H1 (cell line): Measurements from ENCODE around the gene CBLN3.

Experiments used
- RAD21 ChIP-seq, 2 experiments: IDR thresholded peaks in 1 of 2; conservative IDR thresholded peaks in 1 of 2; 2 replicates each; pipeline ENCODE4 v1.6.1; 2011; ENCODE audit warnings: low read depth in 2 of 2, low read length in 2 of 2, improper control_type of control experiment in 1 of 2, inconsistent platforms in 1 of 2, mild to moderate bottlenecking in 1 of 2, moderate library complexity in 1 of 2
- TF ChIP-seq, protein P1 (sequence below): IDR thresholded peaks from 2 replicates; pipeline ENCODE4 v1.6.1; 2012; ENCODE audit warnings: low read length, inconsistent platforms

DNA sequence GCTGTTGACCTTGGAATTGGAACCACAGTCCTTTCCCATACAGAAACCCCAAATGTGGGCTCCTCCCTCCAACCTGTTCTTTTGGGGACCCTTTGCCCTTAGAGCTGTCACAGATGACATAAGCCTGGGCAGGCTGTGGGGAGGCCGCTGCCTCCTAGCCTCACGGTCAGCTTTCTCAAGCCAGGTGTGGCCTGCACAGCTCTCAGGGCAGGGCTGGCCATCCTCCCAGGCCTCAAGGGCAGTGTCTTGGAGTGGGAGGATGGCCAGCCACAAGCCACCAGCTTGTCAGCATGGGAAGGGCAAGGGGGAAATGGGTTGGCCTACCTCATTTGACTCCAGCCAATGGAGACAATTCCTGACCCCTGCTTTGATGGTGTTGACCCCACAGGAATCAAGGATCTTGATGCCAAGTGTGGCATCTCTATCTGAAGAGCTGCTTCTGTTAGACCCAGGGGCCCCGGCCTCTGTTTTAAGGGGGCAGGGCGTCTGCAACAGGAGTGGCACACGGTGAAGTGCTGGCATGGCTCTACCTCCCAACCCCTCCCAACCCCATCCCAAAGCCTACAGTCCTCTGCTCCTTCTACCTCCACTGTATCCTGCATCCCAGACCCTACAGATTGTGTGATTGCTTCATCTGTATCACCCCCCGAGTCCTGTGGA lies 11.5 kb downstream of the CBLN3 start:
- no peak for TF ChIP-seq RAD21 (IDR thresholded peaks at IDR 0.05 in 1 of 2, conservative IDR thresholded peaks at IDR 0.05 in 1 of 2; ENCODE audit: low read depth in 2 of 2, low read length in 2 of 2)
- TF ChIP-seq, protein P1, sequence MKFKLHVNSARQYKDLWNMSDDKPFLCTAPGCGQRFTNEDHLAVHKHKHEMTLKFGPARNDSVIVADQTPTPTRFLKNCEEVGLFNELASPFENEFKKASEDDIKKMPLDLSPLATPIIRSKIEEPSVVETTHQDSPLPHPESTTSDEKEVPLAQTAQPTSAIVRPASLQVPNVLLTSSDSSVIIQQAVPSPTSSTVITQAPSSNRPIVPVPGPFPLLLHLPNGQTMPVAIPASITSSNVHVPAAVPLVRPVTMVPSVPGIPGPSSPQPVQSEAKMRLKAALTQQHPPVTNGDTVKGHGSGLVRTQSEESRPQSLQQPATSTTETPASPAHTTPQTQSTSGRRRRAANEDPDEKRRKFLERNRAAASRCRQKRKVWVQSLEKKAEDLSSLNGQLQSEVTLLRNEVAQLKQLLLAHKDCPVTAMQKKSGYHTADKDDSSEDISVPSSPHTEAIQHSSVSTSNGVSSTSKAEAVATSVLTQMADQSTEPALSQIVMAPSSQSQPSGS: no peak
